Kidney (tissue), 14 donors: ENCODE results near the gene ELOB. TPM values are rescaled to one million over a fixed set of nuclear protein-coding genes. Genes with fewer than 3 reads are reported as not detected.

ENCODE experiments used
- DNase-seq, 5 donors: peaks; one replicate each; pipeline ENCODE4 v3.0.0-alpha.2; 2013 to 2020
- FAIRE-seq: peaks from 2 replicates; lab custom pipeline; 2012; peaks lifted over from hg19 to GRCh38; lab: Jason Lieb, UNC
- H3K27ac ChIP-seq, 2 donors: one replicate each; pipeline ENCODE4 v1.7.0; 2013; ENCODE audit warnings: low read depth in 2 of 2, low read length in 2 of 2, inconsistent platforms in 1 of 2
- H3K27me3 ChIP-seq: one replicate; pipeline ENCODE4 v1.7.1; 2013; ENCODE audit warnings: low read length, inconsistent platforms; ENCODE audit not compliant: control insufficient read depth, insufficient read depth
- H3K36me3 ChIP-seq, 3 donors: one replicate each; pipeline versions ENCODE4 v1.7.0 to v1.7.1; 2013; ENCODE audit warnings: low read length in 3 of 3, control low read depth in 1 of 3, inconsistent platforms in 1 of 3; ENCODE audit not compliant: insufficient read depth in 3 of 3, control insufficient read depth in 2 of 3
- H3K4me1 ChIP-seq, 3 donors: one replicate each; pipeline versions ENCODE4 v1.7.0 to v1.7.1; 2013; ENCODE audit warnings: low read length in 3 of 3, inconsistent platforms in 1 of 3, low read depth in 1 of 3; ENCODE audit not compliant: control insufficient read depth in 2 of 3, insufficient read depth in 2 of 3
- H3K4me3 ChIP-seq, 3 donors: one replicate each; pipeline versions ENCODE4 v1.7.0 to v1.8.1; 2013; ENCODE audit warnings: low read length in 3 of 3, control low read depth in 1 of 3, inconsistent platforms in 1 of 3
- H3K9ac ChIP-seq, 3 donors: one replicate each; pipeline versions ENCODE4 v1.7.0 to v1.7.1; 2013; ENCODE audit warnings: low read length in 3 of 3, control low read depth in 1 of 3, inconsistent platforms in 1 of 3
- H3K9me3 ChIP-seq, 3 donors: one replicate each; pipeline versions ENCODE4 v1.7.0 to v1.7.1; 2013; ENCODE audit warnings: low read length in 3 of 3, control low read depth in 1 of 3, inconsistent platforms in 1 of 3; ENCODE audit not compliant: control insufficient read depth in 2 of 3, insufficient read depth in 1 of 3
- intact Hi-C: fragments of 100-400 bp; cut with DNase I; formaldehyde crosslinking; loops from one replicate; pipeline ENCODE4 v1.11.1; 2022
- polyA plus RNA-seq: library from polyadenylated mRNA; stranded (reverse); fragments of 350-450 nt; fragmentation: Illumina TruSeq; extraction: RNeasy Lipid Tissue Mini Kit (QIAGEN cat#74804); gene quantifications from one replicate; pipeline ENCODE4 v1.2.3, GENCODE V29; 2014; ENCODE audit warnings: low read depth, low replicate concordance; ENCODE audit not compliant: insufficient read depth
- total RNA-seq: library from RNA; stranded (reverse); fragmentation: NEBNext Ultra II Directional; extraction: Animal tissue kit (Norgen Biotek cat#: 25700); gene quantifications from one replicate; pipeline ENCODE4 v1.2.1, GENCODE V29; 2021
- TF ChIP-seq, protein P1 (sequence below): IDR thresholded peaks from 3 replicates; pipeline ENCODE4 v1.5.1; 2012; ENCODE audit warnings: mild to moderate bottlenecking, moderate library complexity, borderline replicate concordance; ENCODE audit not compliant: insufficient read depth; ENCODE audit errors: extremely low read depth
- donor health status: control.
- donor health status: control.
- donor health status: control.
- donor health status: control.
- donor health status: control.
- donor health status: DM: yes; HTN: yes; CAD: no.
- donor health status: Normal renal cell carcinoma (clear cell type).

Gene ELOB
- total and polyA plus RNA-seq, 2 donors from 2014 or later = 226 to 836 TPM

GRCh38 chr16:2803545-2804195 lies 26.6 kb upstream of the ELOB start:
- no peak for FAIRE-seq
- intact Hi-C loops = no loop called here
- TF ChIP-seq, protein P1, sequence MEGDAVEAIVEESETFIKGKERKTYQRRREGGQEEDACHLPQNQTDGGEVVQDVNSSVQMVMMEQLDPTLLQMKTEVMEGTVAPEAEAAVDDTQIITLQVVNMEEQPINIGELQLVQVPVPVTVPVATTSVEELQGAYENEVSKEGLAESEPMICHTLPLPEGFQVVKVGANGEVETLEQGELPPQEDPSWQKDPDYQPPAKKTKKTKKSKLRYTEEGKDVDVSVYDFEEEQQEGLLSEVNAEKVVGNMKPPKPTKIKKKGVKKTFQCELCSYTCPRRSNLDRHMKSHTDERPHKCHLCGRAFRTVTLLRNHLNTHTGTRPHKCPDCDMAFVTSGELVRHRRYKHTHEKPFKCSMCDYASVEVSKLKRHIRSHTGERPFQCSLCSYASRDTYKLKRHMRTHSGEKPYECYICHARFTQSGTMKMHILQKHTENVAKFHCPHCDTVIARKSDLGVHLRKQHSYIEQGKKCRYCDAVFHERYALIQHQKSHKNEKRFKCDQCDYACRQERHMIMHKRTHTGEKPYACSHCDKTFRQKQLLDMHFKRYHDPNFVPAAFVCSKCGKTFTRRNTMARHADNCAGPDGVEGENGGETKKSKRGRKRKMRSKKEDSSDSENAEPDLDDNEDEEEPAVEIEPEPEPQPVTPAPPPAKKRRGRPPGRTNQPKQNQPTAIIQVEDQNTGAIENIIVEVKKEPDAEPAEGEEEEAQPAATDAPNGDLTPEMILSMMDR = no peak

GRCh38 chr16:2799859-2800226 lies 22.8 kb upstream of the ELOB start:
- intact Hi-C loops = no loop called here
- Histone ChIP-seq H3K9me3 (peaks cover 0 to 9% (median 0%) of the 10 kb centered on the region in 3 donors), H3K27me3 (no peaks in the 10 kb centered on the region), H3K36me3 (no peaks in the 10 kb centered on the region), H3K4me1 (no peaks in the 10 kb centered on the region), H3K27ac (no peak overlapping the region), H3K9ac (no peak overlapping the region), H3K4me3 (no peak overlapping the region)
- TF ChIP-seq, protein P1 = no peak
- FAIRE-seq (no peak), DNase-seq (peak in 3 of 5 donors; percentile 20 to 34 (median 23))

More at GRCh38 chr16:2803545-2804195, 26.6 kb upstream of the ELOB start:
- no peak for DNase-seq
- H3K9ac ChIP-seq = no peak overlapping the region
- peaks cover 0 to 9% (median 0%) of the 10 kb centered on the region in 3 donors for H3K9me3 ChIP-seq
- no peaks in the 10 kb centered on the region for H3K27me3 ChIP-seq
- no peak overlapping the region for H3K27ac ChIP-seq
- no peaks in the 10 kb centered on the region for H3K4me1 ChIP-seq
- H3K36me3 ChIP-seq = no peaks in the 10 kb centered on the region
- no peak overlapping the region for H3K4me3 ChIP-seq

GRCh38 chr16:2799205-2799858 lies 22.3 kb upstream of the ELOB start:
- TF ChIP-seq, protein P1 = no peak
- Histone ChIP-seq H3K9me3 (peaks cover 0 to 6% (median 0%) of the 10 kb centered on the region in 3 donors), H3K4me3 (no peak overlapping the region), H3K27me3 (no peaks in the 10 kb centered on the region), H3K27ac (no peak overlapping the region), H3K36me3 (no peaks in the 10 kb centered on the region), H3K4me1 (no peaks in the 10 kb centered on the region), H3K9ac (no peak overlapping the region)
- no peak for FAIRE-seq
- DNase-seq = peak in 1 of 5 donors; percentile 18
- intact Hi-C loops = no loop called here
